Testis (tissue), 5 donors: ENCODE measurements around the gene NNAT. TPM values are rescaled to one million over a fixed set of nuclear protein-coding genes. Genes with fewer than 3 reads are reported as not detected.
A peak's percentile ranks its signal among the peaks of the same experiment; 100 is the strongest.
"Not testable (repeated sequence)": the region's sequence is repeated elsewhere in the genome, so short reads cannot be mapped to it uniquely, and the experiment has no call there.

Experiments
- DNase-seq: peaks from one replicate; pipeline ENCODE4 v3.0.0-alpha.2; 2019
- H3K27ac ChIP-seq, 2 donors: fragments of 200-600 bp; sonication (generic); one replicate each; pipeline ENCODE4 v1.5.1; 2019
- H3K27me3 ChIP-seq: fragments of 200-600 bp; sonication (generic); one replicate; pipeline ENCODE4 v1.5.1; 2019
- H3K36me3 ChIP-seq: fragments of 200-600 bp; sonication (generic); one replicate; pipeline ENCODE4 v1.5.1; 2017; ENCODE audit warnings: low read depth; ENCODE audit errors: missing control alignments
- H3K4me1 ChIP-seq: fragments of 200-600 bp; sonication (generic); one replicate; pipeline ENCODE4 v1.5.1; 2019
- H3K4me3 ChIP-seq, 2 donors: fragments of 200-600 bp; sonication (generic); one replicate each; pipeline ENCODE4 v1.5.1; 2017 to 2019
- H3K9me3 ChIP-seq: fragments of 200-600 bp; sonication (generic); one replicate; pipeline ENCODE4 v1.5.1; 2017
- CTCF ChIP-seq, 3 experiments: fragments of 450-650 bp in 2 of 3; fragments of 200-600 bp in 1 of 3; sonication (generic) in 1 of 3; IDR thresholded peaks; one replicate each; pipeline ENCODE4 v1.5.1; 2016 to 2019; ENCODE audit warnings: antibody characterized with exemption in 3 of 3, mild to moderate bottlenecking in 2 of 3, moderate library complexity in 1 of 3
- POLR2A ChIP-seq: fragments of 450-650 bp; IDR thresholded peaks from one replicate; pipeline ENCODE4 v1.6.1; 2017; ENCODE audit warnings: antibody characterized with exemption, mild to moderate bottlenecking, moderate library complexity
- WGBS, 2 donors: methylation state at CpG; one replicate each; pipeline ENCODE4 v1.1.5; 2018; 5-methylcytosine and 5-hydroxymethylcytosine counted together
- intact Hi-C: fragments of 100-400 bp; cut with DNase I; formaldehyde crosslinking; loops from one replicate; pipeline ENCODE4 v1.15.1; 2023; ENCODE audit warnings: low total_unique reads
- long read RNA-seq, 2 donors: transcript quantifications; one replicate each; lab custom pipeline, GENCODE V29; 2026
- polyA plus RNA-seq: library from polyadenylated mRNA; stranded (reverse); fragments of 350-450 nt; fragmentation: Illumina TruSeq; extraction: RNeasy Lipid Tissue Mini Kit (QIAGEN cat#74804); gene quantifications from one replicate; pipeline ENCODE4 v1.2.3, GENCODE V29; 2014; ENCODE audit warnings: low read depth, low replicate concordance; ENCODE audit not compliant: insufficient read depth
- total RNA-seq, 2 donors: library from RNA; depleted of rRNA; stranded (reverse); fragments of >200 nt; gene quantifications; one replicate each; pipeline ENCODE4 v1.2.3, GENCODE V29; 2016

The NNAT gene
- total RNA-seq (1 to 10 TPM; 6.2 to 8.7 TPM), polyA plus RNA-seq (6.1 TPM)
- long read RNA-seq, donor 1, transcript NNAT-201 (3 exons, 1,297 nt): major isoform, 6 of 10 reads
- long read RNA-seq, donor 1, partial matches to known transcripts: 0 of 10 reads
- long read RNA-seq, donor 1, other reads (novel, unspliced or antisense): 0 of 10 reads
- long read RNA-seq, donor 2, partial matches to known transcripts: 0 of 5 reads
- long read RNA-seq, donor 2, other reads (novel, unspliced or antisense): 0 of 5 reads

GRCh38 chr20:37521061-37521771 lies at the start of gene NNAT:
TSS of gene NNAT (plus strand) at chr20:37521250. CDS start at chr20:37521332, 82 bp downstream.
- Histone ChIP-seq H3K4me1 (peaks cover 14% of the 10 kb centered on the region), H3K4me3 (peak within 1 kb of the TSS; percentile 32 to 47), H3K27ac (no peak within 1 kb of the TSS), H3K27me3 (no peaks in the 10 kb centered on the region), H3K9me3 (no peaks in the 10 kb centered on the region), H3K36me3 (no peaks in the 10 kb centered on the region)
- intact Hi-C loops: loop anchor here (5.0 to 10.0 kb wide), 2 partner anchors 116 to 249 kb away; no protein-coding TSS in a partner anchor
- 54 to 70% methylated on average over 57 to 69 of the region's 69 CpGs for WGBS, 2 donors
- TF ChIP-seq POLR2A: no peak
- no peak for TF ChIP-seq CTCF (IDR thresholded peaks at IDR 0.05)
- peak; percentile 45 for DNase-seq

- intact Hi-C loops: no loop called here
- WGBS, 2 donors: 72 to 84% methylated on average over 7 of the region's 7 CpGs
- Histone ChIP-seq H3K27ac (no peak overlapping the region), H3K4me1 (no peaks in the 10 kb centered on the region), H3K27me3 (no peaks in the 10 kb centered on the region), H3K4me3 (no peak overlapping the region), H3K9me3 (no peaks in the 10 kb centered on the region), H3K36me3 (no peaks in the 10 kb centered on the region)
- no peak for TF ChIP-seq POLR2A
- DNase-seq: no peak
These were observed 49.3 kb upstream of the NNAT start for GRCh38 chr20:37471741-37472235.

GRCh38 chr20:37472435-37472834 lies 48.6 kb upstream of the NNAT start:
- H3K36me3 ChIP-seq, intact Hi-C loops, DNase-seq, H3K4me3 ChIP-seq, H3K9me3 ChIP-seq, H3K4me1 ChIP-seq, H3K27ac ChIP-seq, H3K27me3 ChIP-seq: not testable (repeated sequence)
- WGBS, 2 donors: 93 to 94% methylated on average over 6 of the region's 6 CpGs

- WGBS, 2 donors: 77 to 90% methylated on average over 11 of the region's 11 CpGs
- intact Hi-C loops: no loop called here
- no peak overlapping the region for H3K4me3 ChIP-seq
- no peaks in the 10 kb centered on the region for H3K9me3 ChIP-seq
- no peaks in the 10 kb centered on the region for H3K36me3 ChIP-seq
- TF ChIP-seq CTCF (IDR thresholded peaks at IDR 0.05) (no peak), POLR2A (no peak)
- H3K27me3 ChIP-seq: no peaks in the 10 kb centered on the region
- DNase-seq: no peak
- no peaks in the 10 kb centered on the region for H3K4me1 ChIP-seq
- H3K27ac ChIP-seq: no peak overlapping the region
These were observed 47.6 kb upstream of the NNAT start for GRCh38 chr20:37473249-37474000.

GRCh38 chr20:37474386-37474785 lies 46.7 kb upstream of the NNAT start:
- Histone ChIP-seq H3K27me3 (no peaks in the 10 kb centered on the region), H3K4me3 (no peak overlapping the region), H3K27ac (no peak overlapping the region), H3K4me1 (no peaks in the 10 kb centered on the region), H3K9me3 (no peaks in the 10 kb centered on the region), H3K36me3 (no peaks in the 10 kb centered on the region)
- no peak for DNase-seq
- TF ChIP-seq CTCF (IDR thresholded peaks at IDR 0.05) (no peak), POLR2A (no peak)
- intact Hi-C loops: no loop called here
- WGBS, 2 donors: 88 to 90% methylated on average over 4 of the region's 4 CpGs
